Stimulated activated CD8-positive, alpha-beta memory T cell treated with anti-CD3 and anti-CD28 coated beads, Interleukin-7, amount 100 ng/mL, for 48 hours (primary cell): ENCODE measurements around the gene TTLL11.

ENCODE experiments used
- DNase-seq, 2 donors: peaks; one replicate each; pipeline ENCODE4 v3.0.0-alpha.2; 2020; ENCODE audit warnings: low read depth in 1 of 2; ENCODE audit errors: extremely low read depth in 1 of 2

TTLL11 gene

GRCh38 chr9:122092611-122093506, at the start of gene TTLL11:
Gene TTLL11, minus strand, starts transcription at chr9:122093308. Its CDS starts 160 bp downstream, at chr9:122093148.
- peak; percentile 84 to 94 for DNase-seq

- no peak for DNase-seq
Measured at GRCh38 chr9:122141671-122142070, 48.6 kb upstream of the TTLL11 start.

GRCh38 chr9:122140368-122141193, 47.5 kb upstream of the TTLL11 start:
- no peak for DNase-seq

GRCh38 chr9:122138560-122139268, 45.6 kb upstream of the TTLL11 start:
- DNase-seq = no peak

- no peak for DNase-seq
Measured at GRCh38 chr9:122135529-122135859, 42.4 kb upstream of the TTLL11 start.

GRCh38 chr9:122134822-122135528, 41.9 kb upstream of the TTLL11 start:
- DNase-seq = no peak

GRCh38 chr9:122133984-122134535, 41.0 kb upstream of the TTLL11 start:
- DNase-seq = no peak

GRCh38 chr9:122133263-122133983, 40.3 kb upstream of the TTLL11 start:
- DNase-seq = no peak

GRCh38 chr9:122132539-122132938, 39.4 kb upstream of the TTLL11 start:
- no peak for DNase-seq

- DNase-seq = no peak
Measured at GRCh38 chr9:122131401-122132001, 38.4 kb upstream of the TTLL11 start.

GRCh38 chr9:122130837-122131236, 37.7 kb upstream of the TTLL11 start:
- DNase-seq = no peak

- no peak for DNase-seq
Measured at GRCh38 chr9:122129969-122130368, 36.9 kb upstream of the TTLL11 start.

GRCh38 chr9:122128969-122129343, 35.8 kb upstream of the TTLL11 start:
- DNase-seq = no peak

GRCh38 chr9:122128007-122128968, 35.2 kb upstream of the TTLL11 start:
- DNase-seq = no peak

GRCh38 chr9:122127396-122127798, 34.3 kb upstream of the TTLL11 start:
- DNase-seq = no peak

GRCh38 chr9:122126331-122127261, 33.5 kb upstream of the TTLL11 start:
- DNase-seq = no peak
